Kidney glomerular epithelial cell (primary cell): ENCODE measurements around the gene NUAK1.
"Not testable (repeated sequence)": the region's sequence is repeated elsewhere in the genome, so short reads cannot be mapped to it uniquely, and the experiment has no call there.

Experiments used
- DNase-seq: peaks from one replicate; lab custom pipeline; 2025; lab: John Stamatoyannopoulos, UW

Gene NUAK1

GRCh38 chr12:106146987-106147386, 8.2 kb upstream of the NUAK1 start:
- no peak for DNase-seq

- DNase-seq, result no peak
Observed at GRCh38 chr12:106145539-106146447, 7.0 kb upstream of the NUAK1 start.

GRCh38 chr12:106144847-106145246, 6.1 kb upstream of the NUAK1 start:
- DNase-seq, result no peak

GRCh38 chr12:106142591-106143261, 4.0 kb upstream of the NUAK1 start:
- no peak for DNase-seq

- not testable (repeated sequence) for DNase-seq
Observed at GRCh38 chr12:106141920-106142319, 3.2 kb upstream of the NUAK1 start.

- no peak for DNase-seq
Observed at GRCh38 chr12:106141452-106141851, 2.7 kb upstream of the NUAK1 start.

GRCh38 chr12:106141003-106141402, 2.2 kb upstream of the NUAK1 start:
- DNase-seq, result no peak

GRCh38 chr12:106140223-106140986, 1.7 kb upstream of the NUAK1 start:
- DNase-seq, result no peak

GRCh38 chr12:106139422-106140171, 843 bp upstream of the NUAK1 start:
- peak; percentile 79 for DNase-seq

- DNase-seq, result no peak
Observed at GRCh38 chr12:106138357-106138632, 459 bp downstream of the NUAK1 start.

GRCh38 chr12:106137530-106138356, 1.0 kb downstream of the NUAK1 start:
- DNase-seq, result no peak

GRCh38 chr12:106136263-106136662, 2.5 kb downstream of the NUAK1 start:
- peak; percentile 93 for DNase-seq

GRCh38 chr12:106135781-106136180, 3.0 kb downstream of the NUAK1 start:
- no peak for DNase-seq

- no peak for DNase-seq
Observed at GRCh38 chr12:106135075-106135474, 3.7 kb downstream of the NUAK1 start.

- no peak for DNase-seq
Observed at GRCh38 chr12:106134294-106134949, 4.3 kb downstream of the NUAK1 start.

GRCh38 chr12:106133136-106134087, 5.3 kb downstream of the NUAK1 start:
- peak; percentile 65 for DNase-seq

GRCh38 chr12:106132175-106133135, 6.3 kb downstream of the NUAK1 start:
- DNase-seq, result no peak

GRCh38 chr12:106131676-106132075, 7.1 kb downstream of the NUAK1 start:
- DNase-seq, result no peak
